Activated T-helper 2 cell treated with anti-CD3 and anti-CD28 coated beads, Interferon-gamma antibody, Interleukin-2, Interleukin-4, amounts not matched to agents 10 μg/mL and 5 μg/mL and 100 μg/mL, durations not matched to agents 14 hours and 24 hours and 36 hours (primary cell): ENCODE results near the gene PARD3. TPM values are rescaled to one million over a fixed set of nuclear protein-coding genes. Genes with fewer than 3 reads are reported as not detected.

Experiments
- DNase-seq: peaks from one replicate; pipeline ENCODE4 v3.0.0; 2021; ENCODE audit warnings: low spot score
- H3K27ac Mint-ChIP-seq: one replicate; pipeline ENCODE4 v1.8.0; 2021; ENCODE audit warnings: mixed read lengths
- H3K27me3 Mint-ChIP-seq: one replicate; pipeline ENCODE4 v1.8.0; 2021; ENCODE audit warnings: low read depth, mixed read lengths
- H3K36me3 Mint-ChIP-seq: one replicate; pipeline ENCODE4 v1.8.0; 2021; ENCODE audit warnings: low read depth, mixed read lengths
- H3K4me1 Mint-ChIP-seq: one replicate; pipeline ENCODE4 v1.8.0; 2021; ENCODE audit warnings: low read depth, mixed read lengths
- H3K4me3 Mint-ChIP-seq: one replicate; pipeline ENCODE4 v1.8.0; 2021; ENCODE audit warnings: low read depth, mild to moderate bottlenecking, moderate library complexity, mixed read lengths
- H3K9me3 Mint-ChIP-seq: one replicate; pipeline ENCODE4 v1.8.0; 2021; ENCODE audit warnings: mixed read lengths
- intact Hi-C: fragments of 100-400 bp; cut with micrococcal nuclease; formaldehyde crosslinking; loops from one replicate; pipeline ENCODE4 v1.15.1; 2023
- total RNA-seq: library from RNA; stranded (reverse); gene quantifications from 2 replicates; pipeline ENCODE4 v1.2.3, GENCODE V29; 2022

The PARD3 gene
- total RNA-seq, 1 donor from 2014 or later = 1.4 TPM

GRCh38 chr10:34551295-34551694 is 263.8 kb downstream of the PARD3 start:
- Mint-ChIP-seq H3K4me3 (no peak overlapping the region), H3K9me3 (no peaks in the 10 kb centered on the region), H3K27ac (no peak overlapping the region), H3K4me1 (no peaks in the 10 kb centered on the region), H3K36me3 (no peaks in the 10 kb centered on the region), H3K27me3 (peaks cover 1% of the 10 kb centered on the region)
- intact Hi-C loops = no loop called here
- no peak for DNase-seq

GRCh38 chr10:34549953-34550352 is 265.1 kb downstream of the PARD3 start:
- no peak for DNase-seq
- Mint-ChIP-seq H3K4me3 (no peak overlapping the region), H3K9me3 (no peaks in the 10 kb centered on the region), H3K4me1 (no peaks in the 10 kb centered on the region), H3K36me3 (no peaks in the 10 kb centered on the region), H3K27ac (no peak overlapping the region), H3K27me3 (peaks cover 1% of the 10 kb centered on the region)
- intact Hi-C loops = no loop called here

- no peak overlapping the region for H3K27ac Mint-ChIP-seq
Observed at GRCh38 chr10:34549001-34549400, 266.1 kb downstream of the PARD3 start.

GRCh38 chr10:34548466-34548865 is 266.6 kb downstream of the PARD3 start:
- no peak overlapping the region for H3K4me3 Mint-ChIP-seq
- no peak for DNase-seq
- H3K27me3 Mint-ChIP-seq = peaks cover 1% of the 10 kb centered on the region
- H3K27ac Mint-ChIP-seq = no peak overlapping the region
- H3K4me1 Mint-ChIP-seq = no peaks in the 10 kb centered on the region
- no peaks in the 10 kb centered on the region for H3K9me3 Mint-ChIP-seq
- H3K36me3 Mint-ChIP-seq = no peaks in the 10 kb centered on the region
- intact Hi-C loops = no loop called here

More at GRCh38 chr10:34549001-34549400, 266.1 kb downstream of the PARD3 start:
- Mint-ChIP-seq H3K9me3 (no peaks in the 10 kb centered on the region), H3K27me3 (peaks cover 1% of the 10 kb centered on the region), H3K36me3 (no peaks in the 10 kb centered on the region), H3K4me3 (no peak overlapping the region), H3K4me1 (no peaks in the 10 kb centered on the region)
- DNase-seq = no peak
- intact Hi-C loops = no loop called here

- no peaks in the 10 kb centered on the region for H3K9me3 Mint-ChIP-seq
- no peak for DNase-seq
Observed at GRCh38 chr10:34547695-34548094, 267.4 kb downstream of the PARD3 start.

GRCh38 chr10:34547291-34547690 is 267.8 kb downstream of the PARD3 start:
- no peak overlapping the region for H3K27ac Mint-ChIP-seq
- no peak overlapping the region for H3K4me3 Mint-ChIP-seq
- intact Hi-C loops = no loop called here
- H3K4me1 Mint-ChIP-seq = no peaks in the 10 kb centered on the region
- peaks cover 1% of the 10 kb centered on the region for H3K27me3 Mint-ChIP-seq
- H3K9me3 Mint-ChIP-seq = no peaks in the 10 kb centered on the region
- no peak for DNase-seq
- H3K36me3 Mint-ChIP-seq = no peaks in the 10 kb centered on the region

More at GRCh38 chr10:34547695-34548094, 267.4 kb downstream of the PARD3 start:
- Mint-ChIP-seq H3K27ac (no peak overlapping the region), H3K36me3 (no peaks in the 10 kb centered on the region), H3K4me3 (no peak overlapping the region), H3K4me1 (no peaks in the 10 kb centered on the region), H3K27me3 (peaks cover 1% of the 10 kb centered on the region)
- intact Hi-C loops = no loop called here

GRCh38 chr10:34544400-34544799 is 270.7 kb downstream of the PARD3 start:
- Mint-ChIP-seq H3K4me3 (no peak overlapping the region), H3K27me3 (peaks cover 1% of the 10 kb centered on the region), H3K4me1 (no peaks in the 10 kb centered on the region), H3K36me3 (no peaks in the 10 kb centered on the region), H3K9me3 (no peaks in the 10 kb centered on the region), H3K27ac (no peak overlapping the region)
- no peak for DNase-seq
- intact Hi-C loops = no loop called here

- intact Hi-C loops = no loop called here
Observed at GRCh38 chr10:34543716-34544115, 271.4 kb downstream of the PARD3 start.

GRCh38 chr10:34540492-34540891 is 274.6 kb downstream of the PARD3 start:
- H3K27ac Mint-ChIP-seq = no peak overlapping the region
- DNase-seq = no peak
- H3K36me3 Mint-ChIP-seq = no peaks in the 10 kb centered on the region
- no peak overlapping the region for H3K4me3 Mint-ChIP-seq
- H3K9me3 Mint-ChIP-seq = no peaks in the 10 kb centered on the region
- intact Hi-C loops = no loop called here
- no peaks in the 10 kb centered on the region for H3K27me3 Mint-ChIP-seq
- H3K4me1 Mint-ChIP-seq = peaks cover 10% of the 10 kb centered on the region

More at GRCh38 chr10:34543716-34544115, 271.4 kb downstream of the PARD3 start:
- Mint-ChIP-seq H3K36me3 (no peaks in the 10 kb centered on the region), H3K27me3 (peaks cover 1% of the 10 kb centered on the region), H3K9me3 (no peaks in the 10 kb centered on the region), H3K4me1 (no peaks in the 10 kb centered on the region), H3K27ac (no peak overlapping the region), H3K4me3 (no peak overlapping the region)
- no peak for DNase-seq

GRCh38 chr10:34539533-34540315 is 275.4 kb downstream of the PARD3 start:
- no peaks in the 10 kb centered on the region for H3K36me3 Mint-ChIP-seq
- no peak overlapping the region for H3K4me3 Mint-ChIP-seq
- no peaks in the 10 kb centered on the region for H3K9me3 Mint-ChIP-seq
- no peaks in the 10 kb centered on the region for H3K27me3 Mint-ChIP-seq
- peaks cover 10% of the 10 kb centered on the region for H3K4me1 Mint-ChIP-seq
- H3K27ac Mint-ChIP-seq = no peak overlapping the region
- no peak for DNase-seq
- intact Hi-C loops = no loop called here

- intact Hi-C loops = no loop called here
- Mint-ChIP-seq H3K4me3 (no peak overlapping the region), H3K4me1 (peaks cover 10% of the 10 kb centered on the region), H3K36me3 (no peaks in the 10 kb centered on the region), H3K9me3 (no peaks in the 10 kb centered on the region), H3K27ac (no peak overlapping the region), H3K27me3 (no peaks in the 10 kb centered on the region)
- DNase-seq = no peak
Observed at GRCh38 chr10:34538281-34538829, 276.7 kb downstream of the PARD3 start.

- H3K36me3 Mint-ChIP-seq = no peaks in the 10 kb centered on the region
- no peak for DNase-seq
- H3K4me3 Mint-ChIP-seq = no peak overlapping the region
- H3K4me1 Mint-ChIP-seq = peaks cover 10% of the 10 kb centered on the region
- no peaks in the 10 kb centered on the region for H3K9me3 Mint-ChIP-seq
- H3K27me3 Mint-ChIP-seq = no peaks in the 10 kb centered on the region
- intact Hi-C loops = no loop called here
- H3K27ac Mint-ChIP-seq = no peak overlapping the region
Observed at GRCh38 chr10:34537629-34538231, 277.4 kb downstream of the PARD3 start.

GRCh38 chr10:34535872-34536271 is 279.2 kb downstream of the PARD3 start:
- Mint-ChIP-seq H3K27ac (no peak overlapping the region), H3K36me3 (no peaks in the 10 kb centered on the region), H3K4me1 (peaks cover 10% of the 10 kb centered on the region), H3K9me3 (no peaks in the 10 kb centered on the region), H3K4me3 (no peak overlapping the region), H3K27me3 (no peaks in the 10 kb centered on the region)
- DNase-seq = no peak
- intact Hi-C loops = no loop called here
